HG02642 (cell line): ENCODE data around the gene GCA.

Experiments used
- ATAC-seq: cut with Tn5 transposase; IDR thresholded peaks from one replicate; pipeline ENCODE4 v1.9.1; 2021; ENCODE audit warnings: mild to moderate bottlenecking; ENCODE audit not compliant: unreplicated experiment, poor library complexity

Gene GCA

GRCh38 chr2:162401871-162402270 is 57.9 kb downstream of the GCA start:
- ATAC-seq = no peak

- ATAC-seq = no peak
These were observed 60.0 kb downstream of the GCA start for GRCh38 chr2:162403884-162404283.
